ENCODE data around the gene FFAR2.

FFAR2 gene

DNA sequence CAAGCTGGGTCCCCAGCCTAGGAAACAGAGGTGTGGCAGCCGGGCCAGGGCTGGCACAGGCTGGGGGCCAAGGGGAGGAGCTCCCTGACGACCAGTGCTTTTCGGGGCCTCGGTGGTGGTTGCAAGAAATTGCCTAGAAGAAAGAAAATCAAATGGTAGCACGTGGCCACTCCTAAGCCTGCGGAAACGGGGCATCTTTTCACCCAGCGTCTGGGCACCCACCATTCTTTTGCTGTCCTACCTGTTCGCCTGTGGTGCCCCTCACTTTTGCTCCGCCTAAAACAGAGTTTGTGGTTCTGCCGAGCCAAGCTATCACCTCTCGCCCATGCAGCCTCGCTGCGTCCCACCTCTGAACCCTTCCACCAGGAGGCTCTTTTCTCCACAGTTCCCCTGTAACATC lies 49.3 kb downstream of the FFAR2 start:
- TF ChIP-seq TEAD4 (IDR thresholded peaks at IDR 0.05) = no peak
- no peak for TF ChIP-seq ZBTB7A (IDR thresholded peaks at IDR 0.05; ENCODE audit: low read depth)
- no peak for TF ChIP-seq TCF12 (IDR thresholded peaks at IDR 0.05; ENCODE audit: low read depth)
- TF ChIP-seq, protein P1, sequence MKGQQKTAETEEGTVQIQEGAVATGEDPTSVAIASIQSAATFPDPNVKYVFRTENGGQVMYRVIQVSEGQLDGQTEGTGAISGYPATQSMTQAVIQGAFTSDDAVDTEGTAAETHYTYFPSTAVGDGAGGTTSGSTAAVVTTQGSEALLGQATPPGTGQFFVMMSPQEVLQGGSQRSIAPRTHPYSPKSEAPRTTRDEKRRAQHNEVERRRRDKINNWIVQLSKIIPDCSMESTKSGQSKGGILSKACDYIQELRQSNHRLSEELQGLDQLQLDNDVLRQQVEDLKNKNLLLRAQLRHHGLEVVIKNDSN (IDR thresholded peaks at IDR 0.05) = no peak
- no peak for TF ChIP-seq TAF1 (IDR thresholded peaks at IDR 0.05; ENCODE audit: low read depth)
- TF ChIP-seq NFIC (IDR thresholded peaks at IDR 0.05) = no peak
- TF ChIP-seq EGR1 (IDR thresholded peaks at IDR 0.05) = no peak
- TF ChIP-seq CEBPB (IDR thresholded peaks at IDR 0.05) = no peak
- no peak for TF ChIP-seq EP300 (IDR thresholded peaks at IDR 0.05; ENCODE audit: borderline replicate concordance)

DNA sequence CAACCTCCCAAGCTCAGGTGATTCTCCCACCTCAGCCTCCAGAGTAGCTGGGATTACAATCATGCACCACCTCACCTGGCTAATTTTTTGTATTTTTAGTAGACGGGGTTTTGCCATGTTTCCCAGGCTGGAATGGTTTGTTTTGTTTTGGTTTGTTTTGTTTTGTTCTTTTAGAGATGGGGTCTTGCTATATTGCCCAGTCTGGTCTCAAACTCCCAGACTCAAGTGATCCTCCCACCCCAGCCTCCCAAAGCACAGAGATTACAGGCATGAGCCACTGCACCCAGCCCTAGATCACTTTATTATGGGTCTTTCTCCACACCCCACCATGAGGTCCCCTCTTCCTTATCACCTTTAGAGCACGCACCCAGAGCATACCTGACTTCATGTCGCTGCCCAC lies 50.2 kb downstream of the FFAR2 start:
- TF ChIP-seq NFIC (IDR thresholded peaks at IDR 0.05) = no peak
- TF ChIP-seq EGR1 (IDR thresholded peaks at IDR 0.05) = no peak
- no peak for TF ChIP-seq CEBPB (IDR thresholded peaks at IDR 0.05)
- TF ChIP-seq EP300 (IDR thresholded peaks at IDR 0.05; ENCODE audit: borderline replicate concordance) = no peak
- TF ChIP-seq TEAD4 (IDR thresholded peaks at IDR 0.05) = no peak
- TF ChIP-seq, protein P2, sequence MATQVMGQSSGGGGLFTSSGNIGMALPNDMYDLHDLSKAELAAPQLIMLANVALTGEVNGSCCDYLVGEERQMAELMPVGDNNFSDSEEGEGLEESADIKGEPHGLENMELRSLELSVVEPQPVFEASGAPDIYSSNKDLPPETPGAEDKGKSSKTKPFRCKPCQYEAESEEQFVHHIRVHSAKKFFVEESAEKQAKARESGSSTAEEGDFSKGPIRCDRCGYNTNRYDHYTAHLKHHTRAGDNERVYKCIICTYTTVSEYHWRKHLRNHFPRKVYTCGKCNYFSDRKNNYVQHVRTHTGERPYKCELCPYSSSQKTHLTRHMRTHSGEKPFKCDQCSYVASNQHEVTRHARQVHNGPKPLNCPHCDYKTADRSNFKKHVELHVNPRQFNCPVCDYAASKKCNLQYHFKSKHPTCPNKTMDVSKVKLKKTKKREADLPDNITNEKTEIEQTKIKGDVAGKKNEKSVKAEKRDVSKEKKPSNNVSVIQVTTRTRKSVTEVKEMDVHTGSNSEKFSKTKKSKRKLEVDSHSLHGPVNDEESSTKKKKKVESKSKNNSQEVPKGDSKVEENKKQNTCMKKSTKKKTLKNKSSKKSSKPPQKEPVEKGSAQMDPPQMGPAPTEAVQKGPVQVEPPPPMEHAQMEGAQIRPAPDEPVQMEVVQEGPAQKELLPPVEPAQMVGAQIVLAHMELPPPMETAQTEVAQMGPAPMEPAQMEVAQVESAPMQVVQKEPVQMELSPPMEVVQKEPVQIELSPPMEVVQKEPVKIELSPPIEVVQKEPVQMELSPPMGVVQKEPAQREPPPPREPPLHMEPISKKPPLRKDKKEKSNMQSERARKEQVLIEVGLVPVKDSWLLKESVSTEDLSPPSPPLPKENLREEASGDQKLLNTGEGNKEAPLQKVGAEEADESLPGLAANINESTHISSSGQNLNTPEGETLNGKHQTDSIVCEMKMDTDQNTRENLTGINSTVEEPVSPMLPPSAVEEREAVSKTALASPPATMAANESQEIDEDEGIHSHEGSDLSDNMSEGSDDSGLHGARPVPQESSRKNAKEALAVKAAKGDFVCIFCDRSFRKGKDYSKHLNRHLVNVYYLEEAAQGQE (IDR thresholded peaks at IDR 0.05; ENCODE audit: low read depth) = no peak
- TF ChIP-seq CREB1 (IDR thresholded peaks at IDR 0.05; ENCODE audit: low read depth) = no peak
- TF ChIP-seq, protein P3, sequence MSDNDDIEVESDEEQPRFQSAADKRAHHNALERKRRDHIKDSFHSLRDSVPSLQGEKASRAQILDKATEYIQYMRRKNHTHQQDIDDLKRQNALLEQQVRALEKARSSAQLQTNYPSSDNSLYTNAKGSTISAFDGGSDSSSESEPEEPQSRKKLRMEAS (IDR thresholded peaks at IDR 0.05) = no peak
- TF ChIP-seq RAD21 (IDR thresholded peaks at IDR 0.05; ENCODE audit: low read depth) = no peak
- TF ChIP-seq ZBTB7A (IDR thresholded peaks at IDR 0.05; ENCODE audit: low read depth) = no peak
- TF ChIP-seq TAF1 (IDR thresholded peaks at IDR 0.05; ENCODE audit: low read depth) = no peak
- TF ChIP-seq TCF12 (IDR thresholded peaks at IDR 0.05; ENCODE audit: low read depth) = no peak
- TF ChIP-seq, protein P1 (IDR thresholded peaks at IDR 0.05) = no peak
- no peak for TF ChIP-seq FOXM1 (IDR thresholded peaks at IDR 0.05; ENCODE audit: borderline replicate concordance, low read depth)
- no peak for TF ChIP-seq YY1 (IDR thresholded peaks at IDR 0.05; ENCODE audit: low read depth)

DNA sequence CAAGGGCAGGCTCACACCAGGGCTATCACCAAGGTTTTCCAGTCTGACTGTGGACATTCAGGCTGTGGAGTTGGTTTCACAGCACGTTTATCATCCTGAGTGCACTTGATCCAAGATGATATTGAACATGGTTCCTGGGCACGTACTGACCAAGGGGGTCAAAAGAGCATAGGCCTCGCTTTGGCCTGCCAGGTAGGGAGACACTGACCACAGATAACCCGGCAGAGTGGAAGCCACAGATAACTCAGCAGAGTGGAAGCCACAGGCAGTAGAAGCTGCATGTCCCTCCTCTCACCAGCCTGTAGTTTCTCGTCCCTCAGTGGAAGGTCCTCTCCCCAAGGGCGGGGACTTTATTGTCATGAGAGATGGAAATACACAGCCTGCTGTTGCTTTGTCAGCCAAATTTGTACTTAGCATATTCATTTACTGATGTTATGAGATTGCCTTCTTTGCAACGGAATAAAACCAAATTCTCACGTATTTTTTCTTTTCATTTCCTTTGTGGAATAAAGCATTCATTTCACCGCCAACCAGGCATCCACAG lies 51.0 kb downstream of the FFAR2 start:
- TF ChIP-seq CEBPB (IDR thresholded peaks at IDR 0.05) (no peak), TEAD4 (IDR thresholded peaks at IDR 0.05) (no peak), YY1 (IDR thresholded peaks at IDR 0.05; ENCODE audit: low read depth) (no peak), EP300 (IDR thresholded peaks at IDR 0.05; ENCODE audit: borderline replicate concordance) (no peak), FOXM1 (IDR thresholded peaks at IDR 0.05; ENCODE audit: borderline replicate concordance, low read depth) (no peak), ZBTB7A (IDR thresholded peaks at IDR 0.05; ENCODE audit: low read depth) (no peak), RAD21 (IDR thresholded peaks at IDR 0.05; ENCODE audit: low read depth) (no peak), CREB1 (IDR thresholded peaks at IDR 0.05; ENCODE audit: low read depth) (no peak)
- TF ChIP-seq, protein P2 (IDR thresholded peaks at IDR 0.05; ENCODE audit: low read depth) = no peak
- TF ChIP-seq, protein P1 (IDR thresholded peaks at IDR 0.05) = no peak

DNA sequence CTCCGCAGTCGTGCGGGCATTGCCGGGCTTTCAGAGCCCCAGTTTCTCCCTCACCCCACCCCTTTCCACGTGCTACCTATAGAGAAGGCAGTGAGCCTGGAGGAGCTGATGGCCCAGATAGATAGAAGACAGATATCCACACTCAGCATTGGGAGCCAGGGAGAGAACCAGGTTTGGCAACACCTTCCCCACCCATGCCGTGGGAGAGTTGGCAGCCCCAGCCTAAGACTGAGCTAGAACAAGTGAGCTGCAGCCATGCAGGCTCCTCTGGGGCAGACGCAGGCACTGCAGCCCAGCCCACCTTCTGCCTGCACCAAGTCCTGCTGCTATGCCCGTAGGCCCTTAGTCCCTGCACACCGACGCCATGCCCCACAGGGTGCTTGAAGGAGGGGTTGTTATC lies 52.6 kb downstream of the FFAR2 start:
- TF ChIP-seq TEAD4 (IDR thresholded peaks at IDR 0.05) (no peak), EGR1 (IDR thresholded peaks at IDR 0.05) (no peak), TCF12 (IDR thresholded peaks at IDR 0.05; ENCODE audit: low read depth) (no peak), CREB1 (IDR thresholded peaks at IDR 0.05; ENCODE audit: low read depth) (no peak)
- TF ChIP-seq, protein P3 (IDR thresholded peaks at IDR 0.05) = no peak
- TF ChIP-seq, protein P1 (IDR thresholded peaks at IDR 0.05) = no peak
